HL-60 (cell line): ENCODE results near the gene ZNF716.
"Not testable (repeated sequence)": the region's sequence is repeated elsewhere in the genome, so short reads cannot be mapped to it uniquely, and the experiment has no call there.

Experiments used
- DNase-seq, 2 experiments: peaks; one replicate each; pipeline ENCODE4 v3.0.0-alpha.2; 2010 to 2020; ENCODE audit warnings: low read depth in 1 of 2, low spot score in 1 of 2
- H3K27ac ChIP-seq: fragments of 250-450 bp; sonication (Bioruptor Pico); replicated peaks from 2 replicates; pipeline ENCODE4 v1.5.1; 2020; ENCODE audit warnings: mild to moderate bottlenecking, moderate library complexity
- H3K27me3 ChIP-seq: fragments of 250-450 bp; sonication (Bioruptor Pico); 2 replicates; pipeline ENCODE4 v1.5.1; 2021; ENCODE audit warnings: mild to moderate bottlenecking, moderate library complexity; ENCODE audit not compliant: insufficient read depth, poor library complexity, severe bottlenecking
- H3K4me3 ChIP-seq: replicated peaks from 2 replicates; pipeline ENCODE4 v1.5.1; 2011; ENCODE audit warnings: mild to moderate bottlenecking, control low read depth, low read length; ENCODE audit not compliant: insufficient read depth
- CTCF ChIP-seq: IDR thresholded peaks from one replicate; pipeline ENCODE4 v1.5.1; 2011; ENCODE audit warnings: low read length, control low read depth, inconsistent platforms; ENCODE audit not compliant: insufficient read depth
- GABPA ChIP-seq: IDR thresholded peaks from 2 replicates; pipeline ENCODE4 v1.6.1; 2012; ENCODE audit warnings: low read depth
- POLR2AphosphoS5 ChIP-seq: IDR thresholded peaks from 2 replicates; pipeline ENCODE4 v1.6.1; 2012; ENCODE audit warnings: low read depth
- REST ChIP-seq: IDR thresholded peaks from 2 replicates; pipeline ENCODE4 v1.6.1; 2012; ENCODE audit warnings: low read depth; ENCODE audit not compliant: insufficient replicate concordance
- SPI1 ChIP-seq: IDR thresholded peaks from 2 replicates; pipeline ENCODE4 v1.6.1; 2012; ENCODE audit warnings: low read depth, mild to moderate bottlenecking, borderline replicate concordance
- long read RNA-seq: library from polyadenylated mRNA; unstranded; transcript quantifications from one replicate; pipeline ENCODE4 v2.0.0, GENCODE V29; 2020

Gene ZNF716
- long read RNA-seq: 0 reads

GRCh38 chr7:57449904-57450303, at the start of gene ZNF716:
ZNF716 (plus strand) TSS chr7:57450177; CDS start chr7:57450289, 112 bp downstream.
- Histone ChIP-seq H3K27me3 (no peaks in the 10 kb centered on the region), H3K27ac (no peak within 1 kb of the TSS), H3K4me3 (no peak within 1 kb of the TSS)
- TF ChIP-seq CTCF (no peak), GABPA (no peak), SPI1 (no peak), POLR2AphosphoS5 (no peak), REST (no peak)
- DNase-seq: no peak

- no peak for DNase-seq
- Histone ChIP-seq H3K27ac (no peak overlapping the region), H3K4me3 (no peak overlapping the region), H3K27me3 (no peaks in the 10 kb centered on the region)
- TF ChIP-seq REST (no peak), POLR2AphosphoS5 (no peak), CTCF (no peak), SPI1 (no peak), GABPA (no peak)
Observed at GRCh38 chr7:57400531-57401155, 49.3 kb upstream of the ZNF716 start.

- not testable (repeated sequence) for H3K27me3 ChIP-seq, H3K27ac ChIP-seq, DNase-seq, H3K4me3 ChIP-seq
Observed at GRCh38 chr7:57403051-57403450, 46.9 kb upstream of the ZNF716 start.

- no peak overlapping the region for H3K27ac ChIP-seq
- H3K4me3 ChIP-seq: no peak overlapping the region
- no peaks in the 10 kb centered on the region for H3K27me3 ChIP-seq
- no peak for DNase-seq
- TF ChIP-seq POLR2AphosphoS5 (no peak), CTCF (no peak), GABPA (no peak), REST (no peak), SPI1 (no peak)
Observed at GRCh38 chr7:57403601-57404342, 46.2 kb upstream of the ZNF716 start.
